H9 (cell line): ENCODE data around the gene DICER1. TPM values are rescaled to one million over a fixed set of nuclear protein-coding genes. Genes with fewer than 3 reads are reported as not detected.

Experiments
- DNase-seq: peaks from one replicate; pipeline ENCODE4 v3.0.0-alpha.2; 2017
- H2AFZ ChIP-seq: one replicate; pipeline ENCODE4 v1.6.1; 2013; ENCODE audit warnings: mild to moderate bottlenecking, low read length, control low read depth, moderate library complexity
- H2AK5ac ChIP-seq: 2 replicates; pipeline ENCODE4 v1.6.1; 2013; ENCODE audit warnings: low read length, control low read depth, mixed read lengths; ENCODE audit not compliant: insufficient read length
- H2BK120ac ChIP-seq: one replicate; pipeline ENCODE4 v1.6.1; 2013; ENCODE audit warnings: low read depth, mild to moderate bottlenecking, low read length, control low read depth, inconsistent platforms; ENCODE audit not compliant: poor library complexity, severe bottlenecking
- H2BK12ac ChIP-seq: 2 replicates; pipeline ENCODE4 v1.6.1; 2013; ENCODE audit warnings: low read length, control low read depth, mixed read lengths, low read depth; ENCODE audit not compliant: insufficient read length
- H2BK15ac ChIP-seq: 2 replicates; pipeline ENCODE4 v1.6.1; 2013; ENCODE audit warnings: low read depth, low read length, control low read depth
- H2BK20ac ChIP-seq: one replicate; pipeline ENCODE4 v1.6.1; 2013; ENCODE audit warnings: low read depth, mild to moderate bottlenecking, low read length, control low read depth, inconsistent platforms; ENCODE audit not compliant: poor library complexity, severe bottlenecking
- H2BK5ac ChIP-seq: 2 replicates; pipeline ENCODE4 v1.6.1; 2013; ENCODE audit warnings: low read length, control low read depth, mixed read lengths; ENCODE audit not compliant: insufficient read length
- H3K14ac ChIP-seq: 2 replicates; pipeline ENCODE4 v1.6.1; 2013; ENCODE audit warnings: low read length, control low read depth; ENCODE audit not compliant: insufficient read depth
- H3K18ac ChIP-seq: 2 replicates; pipeline ENCODE4 v1.6.1; 2013; ENCODE audit warnings: low read depth, mild to moderate bottlenecking, mixed read lengths, low read length, control low read depth; ENCODE audit not compliant: insufficient read length
- H3K23ac ChIP-seq: 2 replicates; pipeline ENCODE4 v1.6.1; 2013; ENCODE audit warnings: low read length, control low read depth, mixed read lengths, low read depth; ENCODE audit not compliant: insufficient read length
- H3K23me2 ChIP-seq: 2 replicates; pipeline ENCODE4 v1.6.1; 2013; ENCODE audit warnings: low read depth, mild to moderate bottlenecking, mixed read lengths, low read length, control low read depth; ENCODE audit not compliant: insufficient read length, poor library complexity, severe bottlenecking
- H3K27ac ChIP-seq: 2 replicates; pipeline ENCODE4 v1.5.1; 2013; ENCODE audit warnings: low read length, control low read depth, mixed read lengths, low read depth; ENCODE audit not compliant: insufficient read length
- H3K27me3 ChIP-seq: 2 replicates; pipeline ENCODE4 v1.6.1; 2013; ENCODE audit warnings: low read length, control low read depth, inconsistent platforms; ENCODE audit not compliant: insufficient read depth
- H3K4ac ChIP-seq: 2 replicates; pipeline ENCODE4 v1.6.1; 2013; ENCODE audit warnings: low read depth, mild to moderate bottlenecking, control low read depth, inconsistent platforms, low read length, moderate library complexity
- H3K4me1 ChIP-seq: 2 replicates; pipeline ENCODE4 v1.6.1; 2013; ENCODE audit warnings: low read length, control low read depth, inconsistent platforms; ENCODE audit not compliant: insufficient read depth
- H3K4me2 ChIP-seq: 2 replicates; pipeline ENCODE4 v1.6.1; 2013; ENCODE audit warnings: low read length, control low read depth, mixed read lengths; ENCODE audit not compliant: insufficient read length, insufficient read depth
- H3K56ac ChIP-seq: 2 replicates; pipeline ENCODE4 v1.6.1; 2013; ENCODE audit warnings: low read depth, mild to moderate bottlenecking, mixed read lengths, low read length, control low read depth; ENCODE audit not compliant: insufficient read length
- H3K79me1 ChIP-seq: 2 replicates; pipeline ENCODE4 v1.6.1; 2013; ENCODE audit warnings: low read depth, mild to moderate bottlenecking, moderate library complexity, low read length, control low read depth, inconsistent platforms; ENCODE audit not compliant: insufficient read depth, poor library complexity, severe bottlenecking
- H3K79me2 ChIP-seq: 2 replicates; pipeline ENCODE4 v1.6.1; 2013; ENCODE audit warnings: low read length, control low read depth, inconsistent platforms; ENCODE audit not compliant: insufficient read depth
- H3K9ac ChIP-seq: 2 replicates; pipeline ENCODE4 v1.6.1; 2013; ENCODE audit warnings: low read length, control low read depth, mixed read lengths; ENCODE audit not compliant: insufficient read length; ENCODE audit errors: extremely low read depth
- H3K9me3 ChIP-seq: one replicate; pipeline ENCODE4 v1.6.1; 2013; ENCODE audit warnings: low read depth, low read length, inconsistent platforms; ENCODE audit not compliant: control insufficient read depth
- H3T11ph ChIP-seq: one replicate; pipeline ENCODE4 v1.6.1; 2013; ENCODE audit warnings: mild to moderate bottlenecking, low read length, control low read depth, inconsistent platforms
- H4K20me1 ChIP-seq: one replicate; pipeline ENCODE4 v1.6.1; 2013; ENCODE audit not compliant: control insufficient read depth, insufficient read length, insufficient read depth
- H4K5ac ChIP-seq: 2 replicates; pipeline ENCODE4 v1.6.1; 2013; ENCODE audit warnings: low read depth, mild to moderate bottlenecking, mixed read lengths, low read length, control low read depth; ENCODE audit not compliant: insufficient read length
- H4K8ac ChIP-seq: replicated peaks from 2 replicates; pipeline ENCODE4 v1.6.1; 2013; ENCODE audit warnings: low read length, control low read depth, mixed read lengths, low read depth; ENCODE audit not compliant: insufficient read length
- H4K91ac ChIP-seq: 2 replicates; pipeline ENCODE4 v1.6.1; 2013; ENCODE audit warnings: low read depth, mild to moderate bottlenecking, moderate library complexity, mixed read lengths, low read length, control low read depth; ENCODE audit not compliant: insufficient read length
- H3K27ac Mint-ChIP-seq, 3 experiments: 2 replicates in 2 of 3; 3 replicates in 1 of 3; pipeline ENCODE4 v1.8.0; 2020 to 2021; ENCODE audit warnings: mixed read lengths in 3 of 3, mild to moderate bottlenecking in 1 of 3, moderate library complexity in 1 of 3
- H3K27me3 Mint-ChIP-seq: 2 replicates; pipeline ENCODE4 v1.8.0; 2021; ENCODE audit warnings: low read depth, mild to moderate bottlenecking, moderate library complexity, mixed read lengths
- H3K36me3 Mint-ChIP-seq, 3 experiments: 2 replicates in 2 of 3; 3 replicates in 1 of 3; pipeline ENCODE4 v1.8.0; 2020 to 2021; ENCODE audit warnings: low read depth in 3 of 3, mixed read lengths in 3 of 3; ENCODE audit not compliant: insufficient read depth in 1 of 3
- H3K4me1 Mint-ChIP-seq, 2 experiments: 2 replicates each; pipeline ENCODE4 v1.8.0; 2020; ENCODE audit warnings: mixed read lengths in 2 of 2
- H3K4me3 Mint-ChIP-seq, 2 experiments: 2 replicates in 1 of 2; 3 replicates in 1 of 2; pipeline ENCODE4 v1.8.0; 2020 to 2021; ENCODE audit warnings: mild to moderate bottlenecking in 2 of 2, mixed read lengths in 2 of 2, moderate library complexity in 1 of 2
- H3K9me3 Mint-ChIP-seq, 2 experiments: 2 replicates in 1 of 2; 3 replicates in 1 of 2; pipeline ENCODE4 v1.8.0; 2020; ENCODE audit warnings: mild to moderate bottlenecking in 2 of 2, mixed read lengths in 2 of 2, moderate library complexity in 1 of 2
- WGBS: extraction: QIAGEN DNeasy Blood & Tissue Kit; methylation state at CpG from one replicate; pipeline ENCODE4 v1.1.7; 2013; ENCODE audit warnings: missing lambda C conversion rate, low lambda C conversion rate, mixed read lengths; ENCODE audit not compliant: insufficient read length; ENCODE audit errors: extremely low coverage; 5-methylcytosine and 5-hydroxymethylcytosine counted together
- long read RNA-seq: library from polyadenylated mRNA; unstranded; transcript quantifications from one replicate; pipeline ENCODE4 v2.0.0, GENCODE V29; 2020
- total RNA-seq: library from RNA; stranded (reverse); gene quantifications from 2 replicates; pipeline ENCODE4 v1.2.1, GENCODE V29; 2021
- TF ChIP-seq, protein P1 (sequence below): fragments of 200-600 bp; sonication (generic); conservative IDR thresholded peaks from 3 replicates; pipeline ENCODE4 v1.8.0; 2021; ENCODE audit warnings: antibody characterized with exemption, mild to moderate bottlenecking

DICER1 gene
- 57.0 and 59.4 TPM in 2 replicates for total RNA-seq
- long read RNA-seq, partial matches to known transcripts: 8 of 20 reads
- long read RNA-seq, other reads (novel, unspliced or antisense): 12 of 20 reads

- peaks cover 36 to 45% of the 10 kb centered on the region in 2 experiments for H3K4me1 Mint-ChIP-seq
- Histone ChIP-seq H3T11ph (no peak within 1 kb of the TSS), H3K4me1 (peaks cover 2% of the 10 kb centered on the region), H3K27ac (peak within 1 kb of the TSS; percentile 61), H2AFZ (peak within 1 kb of the TSS; percentile 94), H3K9me3 (no peaks in the 10 kb centered on the region), H3K4me2 (peak within 1 kb of the TSS; percentile 91), H3K56ac (no peak within 1 kb of the TSS), H3K27me3 (no peaks in the 10 kb centered on the region), H2BK12ac (no peak within 1 kb of the TSS), H2BK20ac (no peak within 1 kb of the TSS), H3K23me2 (peaks cover 11% of the 10 kb centered on the region), H3K79me1 (peaks cover 4% of the 10 kb centered on the region), H3K23ac (no peak within 1 kb of the TSS), H3K4ac (no peak within 1 kb of the TSS; the same call in 1 of the 2 replicates), H3K9ac (peak within 1 kb of the TSS; percentile 94), H4K8ac (no peak within 1 kb of the TSS), H2BK5ac (peak within 1 kb of the TSS; percentile 96), H2BK120ac (peak within 1 kb of the TSS; percentile 85), H4K5ac (peak within 1 kb of the TSS; percentile 76), H2BK15ac (peak within 1 kb of the TSS; percentile 78; the same call in 1 of the 2 replicates), H2AK5ac (no peak within 1 kb of the TSS), H4K91ac (no peak within 1 kb of the TSS), H3K14ac (peak within 1 kb of the TSS; percentile 97; the same call in 1 of the 2 replicates), H3K18ac (peak within 1 kb of the TSS; percentile 96), H3K79me2 (peaks cover 21% of the 10 kb centered on the region; the same call in 1 of the 2 replicates), H4K20me1 (no peaks in the 10 kb centered on the region)
- H3K27ac Mint-ChIP-seq: peak within 1 kb of the TSS; percentile 95 to 100 (median 97)
- H3K27me3 Mint-ChIP-seq: no peaks in the 10 kb centered on the region
- WGBS: no CpG with 5 or more reads among the region's 77 CpGs
- DNase-seq: peak; percentile 95
- TF ChIP-seq, protein P1, sequence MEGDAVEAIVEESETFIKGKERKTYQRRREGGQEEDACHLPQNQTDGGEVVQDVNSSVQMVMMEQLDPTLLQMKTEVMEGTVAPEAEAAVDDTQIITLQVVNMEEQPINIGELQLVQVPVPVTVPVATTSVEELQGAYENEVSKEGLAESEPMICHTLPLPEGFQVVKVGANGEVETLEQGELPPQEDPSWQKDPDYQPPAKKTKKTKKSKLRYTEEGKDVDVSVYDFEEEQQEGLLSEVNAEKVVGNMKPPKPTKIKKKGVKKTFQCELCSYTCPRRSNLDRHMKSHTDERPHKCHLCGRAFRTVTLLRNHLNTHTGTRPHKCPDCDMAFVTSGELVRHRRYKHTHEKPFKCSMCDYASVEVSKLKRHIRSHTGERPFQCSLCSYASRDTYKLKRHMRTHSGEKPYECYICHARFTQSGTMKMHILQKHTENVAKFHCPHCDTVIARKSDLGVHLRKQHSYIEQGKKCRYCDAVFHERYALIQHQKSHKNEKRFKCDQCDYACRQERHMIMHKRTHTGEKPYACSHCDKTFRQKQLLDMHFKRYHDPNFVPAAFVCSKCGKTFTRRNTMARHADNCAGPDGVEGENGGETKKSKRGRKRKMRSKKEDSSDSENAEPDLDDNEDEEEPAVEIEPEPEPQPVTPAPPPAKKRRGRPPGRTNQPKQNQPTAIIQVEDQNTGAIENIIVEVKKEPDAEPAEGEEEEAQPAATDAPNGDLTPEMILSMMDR: no peak
- H3K9me3 Mint-ChIP-seq: no peaks in the 10 kb centered on the region; a peak in 1 of 5 replicates
- peaks cover 5 to 15% (median 6%) of the 10 kb centered on the region in 3 experiments; a peak in 6 of 7 replicates for H3K36me3 Mint-ChIP-seq
- H3K4me3 Mint-ChIP-seq: peak within 1 kb of the TSS; percentile 88 to 94
These were observed at the start of gene DICER1 for GRCh38 chr14:95157327-95158189. DICER1 (minus strand) TSS chr14:95157529; CDS start chr14:95133458, 24,071 bp downstream.
